WI38 (cell line): ENCODE data around the gene TBCD.

Source experiments
- H3K4me3 ChIP-seq: 2 replicates; pipeline ENCODE4 v1.5.1; 2011; ENCODE audit warnings: low read depth, mild to moderate bottlenecking, control low read depth, low read length
- TF ChIP-seq, protein P1 (sequence below): IDR thresholded peaks from 2 replicates; pipeline ENCODE4 v1.5.1; 2012; ENCODE audit warnings: low read depth, mild to moderate bottlenecking, control low read depth, low read length

TBCD gene

DNA sequence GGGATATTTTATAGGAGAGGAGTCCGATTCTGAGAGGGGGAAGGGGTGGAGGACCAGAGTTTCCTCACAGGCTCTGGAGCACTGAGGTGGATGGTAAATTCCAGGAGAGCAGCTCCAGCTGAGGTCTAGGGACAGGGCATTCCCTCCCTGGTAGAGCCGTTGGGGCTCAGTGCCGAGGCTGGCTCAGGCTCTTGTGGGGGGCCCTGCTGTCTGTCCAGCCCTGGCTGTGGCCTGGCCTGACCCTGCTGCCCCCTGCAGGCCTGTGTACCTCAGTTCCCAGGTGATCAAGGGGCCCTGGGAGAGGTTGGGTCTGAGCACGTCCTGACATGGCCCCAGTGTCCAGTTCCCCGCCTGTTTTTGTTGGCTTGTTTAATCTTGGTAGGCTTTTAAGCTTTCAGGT, 71.1 kb downstream of the TBCD start:
- no peak overlapping the region for H3K4me3 ChIP-seq
- TF ChIP-seq, protein P1, sequence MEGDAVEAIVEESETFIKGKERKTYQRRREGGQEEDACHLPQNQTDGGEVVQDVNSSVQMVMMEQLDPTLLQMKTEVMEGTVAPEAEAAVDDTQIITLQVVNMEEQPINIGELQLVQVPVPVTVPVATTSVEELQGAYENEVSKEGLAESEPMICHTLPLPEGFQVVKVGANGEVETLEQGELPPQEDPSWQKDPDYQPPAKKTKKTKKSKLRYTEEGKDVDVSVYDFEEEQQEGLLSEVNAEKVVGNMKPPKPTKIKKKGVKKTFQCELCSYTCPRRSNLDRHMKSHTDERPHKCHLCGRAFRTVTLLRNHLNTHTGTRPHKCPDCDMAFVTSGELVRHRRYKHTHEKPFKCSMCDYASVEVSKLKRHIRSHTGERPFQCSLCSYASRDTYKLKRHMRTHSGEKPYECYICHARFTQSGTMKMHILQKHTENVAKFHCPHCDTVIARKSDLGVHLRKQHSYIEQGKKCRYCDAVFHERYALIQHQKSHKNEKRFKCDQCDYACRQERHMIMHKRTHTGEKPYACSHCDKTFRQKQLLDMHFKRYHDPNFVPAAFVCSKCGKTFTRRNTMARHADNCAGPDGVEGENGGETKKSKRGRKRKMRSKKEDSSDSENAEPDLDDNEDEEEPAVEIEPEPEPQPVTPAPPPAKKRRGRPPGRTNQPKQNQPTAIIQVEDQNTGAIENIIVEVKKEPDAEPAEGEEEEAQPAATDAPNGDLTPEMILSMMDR = no peak

DNA sequence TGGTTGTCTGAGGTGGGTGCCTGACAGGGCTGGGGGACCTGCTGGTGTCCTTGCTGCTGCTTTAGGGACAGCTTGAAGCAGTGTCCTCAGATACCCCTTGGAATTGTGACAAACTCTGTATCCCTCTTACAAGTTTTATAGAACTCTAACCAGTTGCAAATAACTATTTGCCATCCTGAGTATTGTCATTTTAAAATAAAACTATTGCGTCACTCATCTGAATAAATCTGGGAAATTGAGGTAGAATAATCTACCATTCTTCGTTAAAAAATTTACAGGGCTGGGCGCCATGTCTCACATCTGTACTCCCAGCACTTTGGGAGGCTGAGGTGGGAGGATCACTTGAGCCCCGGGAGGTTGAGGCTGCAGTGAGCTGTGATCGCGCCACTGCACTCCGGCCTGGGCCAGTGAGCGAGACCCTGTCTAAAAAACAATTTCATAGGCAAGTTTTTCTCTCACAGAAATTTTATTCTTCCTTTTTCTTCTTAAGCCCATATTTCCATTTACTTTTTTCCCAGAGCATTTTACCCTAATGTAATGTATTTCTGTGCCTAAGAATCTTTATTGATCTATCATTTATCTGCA, 73.8 kb downstream of the TBCD start:
- TF ChIP-seq, protein P1 = no peak
- H3K4me3 ChIP-seq = no peak overlapping the region

DNA sequence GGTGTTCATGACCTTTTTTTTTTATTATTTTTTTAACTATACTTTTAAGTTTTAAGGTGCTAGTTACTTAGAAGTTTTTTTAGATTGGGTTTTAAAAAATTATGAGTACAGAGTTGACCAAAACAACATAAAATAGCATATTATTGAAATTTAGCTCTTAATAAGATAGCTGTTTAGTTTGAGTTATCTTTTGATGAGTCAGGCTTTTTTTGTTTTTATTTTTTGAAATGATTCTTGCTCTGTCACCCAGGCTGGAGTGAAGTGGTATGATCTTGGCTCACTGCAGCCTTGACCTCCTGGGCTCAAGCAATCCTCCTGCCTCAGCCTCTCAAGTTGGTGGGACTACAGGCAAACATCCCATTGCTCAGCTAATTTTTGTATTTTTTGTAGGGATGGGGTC, 74.3 kb downstream of the TBCD start:
- TF ChIP-seq, protein P1 = no peak
- no peak overlapping the region for H3K4me3 ChIP-seq

DNA sequence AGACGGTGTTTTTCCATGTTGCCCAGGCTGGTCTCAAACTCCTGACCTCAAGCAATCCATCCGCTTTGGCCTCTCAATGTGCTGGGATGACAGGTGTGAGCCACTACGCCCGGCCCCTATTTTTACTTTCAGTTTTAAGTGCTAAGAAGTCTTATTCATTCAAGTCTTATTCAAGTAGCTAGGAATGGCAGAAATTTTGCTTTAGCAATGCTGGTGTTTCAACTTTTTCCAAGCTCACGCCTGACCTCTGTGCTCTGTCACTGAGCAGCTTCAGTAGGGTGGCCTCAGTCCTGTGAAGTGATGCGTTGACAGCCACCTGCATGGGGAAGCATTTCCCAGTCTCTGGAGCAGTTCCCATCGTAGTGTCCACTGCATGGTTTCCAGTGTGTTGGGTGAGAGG, 75.1 kb downstream of the TBCD start:
- H3K4me3 ChIP-seq = no peak overlapping the region
- TF ChIP-seq, protein P1 = no peak

DNA sequence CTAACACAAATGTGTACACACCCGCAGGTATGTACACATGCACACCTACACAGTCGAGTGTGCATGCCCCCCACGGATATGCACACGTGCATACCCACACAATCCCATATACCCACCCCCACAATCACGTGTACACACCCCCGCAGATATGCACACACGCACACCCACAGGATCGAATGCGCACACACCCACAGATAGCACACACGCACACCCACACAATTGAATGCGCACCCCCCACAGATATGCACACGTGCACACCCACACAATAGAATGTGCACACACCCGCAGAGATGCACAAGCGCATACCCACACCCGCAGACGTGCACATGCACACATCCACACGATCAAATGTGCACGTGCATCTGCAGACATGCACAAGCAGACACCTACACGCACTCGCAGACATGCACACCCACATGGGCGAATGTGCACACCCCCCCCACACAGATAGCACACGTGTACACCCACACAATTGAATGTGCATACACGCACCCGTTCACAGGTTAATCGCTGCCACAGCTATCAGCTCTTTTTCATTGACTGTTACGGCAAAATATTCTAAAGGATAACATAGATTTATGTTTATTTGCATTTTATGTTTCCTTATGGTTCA, 77.1 kb downstream of the TBCD start:
- TF ChIP-seq, protein P1 = no peak
- H3K4me3 ChIP-seq = no peak overlapping the region

DNA sequence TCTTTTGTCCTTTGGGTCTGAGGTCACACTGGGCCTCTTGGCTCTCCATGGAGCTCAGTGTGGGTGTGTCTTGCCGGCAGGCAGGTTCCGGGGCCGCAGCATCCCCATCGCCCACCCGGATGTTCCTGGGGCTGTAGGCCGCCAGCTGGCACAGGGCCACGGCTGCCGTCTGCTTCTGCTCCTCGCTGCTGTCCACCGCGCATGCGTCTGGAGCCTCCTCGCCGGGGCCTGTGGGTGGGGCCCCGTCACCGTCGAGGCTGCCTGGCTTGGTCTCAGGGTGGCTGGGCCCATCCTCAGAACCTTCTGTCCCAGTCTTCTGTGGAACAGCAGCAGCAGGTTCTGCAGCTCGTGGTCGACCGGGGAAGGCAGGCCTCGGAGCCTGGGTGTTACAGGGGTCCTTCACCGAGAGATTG, 78.4 kb downstream of the TBCD start:
- TF ChIP-seq, protein P1 = no peak
- H3K4me3 ChIP-seq = no peak overlapping the region

DNA sequence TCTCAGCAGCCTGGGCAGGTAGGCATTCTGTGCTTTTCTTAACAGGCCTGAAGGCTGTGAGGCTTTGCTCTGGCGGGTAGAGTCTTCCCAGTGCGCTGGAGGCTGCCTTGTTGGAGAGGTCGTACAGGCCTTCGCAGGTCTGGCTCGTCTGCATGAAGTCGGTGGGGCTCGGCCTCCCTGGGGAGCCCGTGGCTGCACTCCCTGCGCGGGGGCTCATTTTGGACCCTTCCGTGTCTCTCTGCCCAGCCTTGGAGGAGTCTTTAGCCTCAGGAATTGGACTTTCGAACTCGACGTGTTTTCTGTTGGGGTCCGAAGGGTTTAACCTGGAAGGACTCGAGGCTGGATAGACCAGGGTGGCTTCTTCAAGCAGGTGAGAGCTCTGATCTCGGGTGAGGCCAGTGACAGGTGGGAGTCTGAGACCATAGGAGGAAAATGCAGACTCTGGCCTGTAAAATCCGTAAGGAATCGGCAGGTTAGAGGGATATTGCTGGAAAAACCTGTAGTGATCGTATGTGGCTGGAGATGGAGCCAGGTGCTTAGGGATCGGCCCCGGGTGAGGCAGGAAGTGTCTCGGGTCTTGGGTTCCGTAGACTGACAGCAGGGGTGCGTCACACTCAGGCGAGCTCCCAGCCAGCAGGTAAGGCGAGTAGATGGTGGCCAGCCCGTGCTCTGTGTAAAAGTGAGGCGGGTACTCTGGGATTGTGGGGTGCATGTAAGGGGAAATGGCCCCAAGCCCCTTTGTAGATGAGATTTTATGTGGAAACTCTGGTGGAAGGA, 79.4 kb downstream of the TBCD start:
- TF ChIP-seq, protein P1 = no peak
- no peak overlapping the region for H3K4me3 ChIP-seq
